GM23338 (cell line): Measurements from ENCODE around the gene MAP1LC3B.

ENCODE experiments used
- POLR2AphosphoS5 ChIP-seq: IDR thresholded peaks from 2 replicates; pipeline ENCODE4 v1.6.1; 2016; ENCODE audit warnings: antibody characterized with exemption, low read depth
- ZNF331 ChIP-seq: fragments of 250-450 bp; sonication (Bioruptor Pico); IDR thresholded peaks from 2 replicates; pipeline ENCODE4 v1.5.0; 2020; ENCODE audit warnings: low read depth, mild to moderate bottlenecking, moderate library complexity
- TF ChIP-seq, protein P1 (sequence below): IDR thresholded peaks from one replicate; pipeline ENCODE4 v1.6.1; 2018; ENCODE audit warnings: antibody characterized with exemption; ENCODE audit not compliant: unreplicated experiment

DNA sequence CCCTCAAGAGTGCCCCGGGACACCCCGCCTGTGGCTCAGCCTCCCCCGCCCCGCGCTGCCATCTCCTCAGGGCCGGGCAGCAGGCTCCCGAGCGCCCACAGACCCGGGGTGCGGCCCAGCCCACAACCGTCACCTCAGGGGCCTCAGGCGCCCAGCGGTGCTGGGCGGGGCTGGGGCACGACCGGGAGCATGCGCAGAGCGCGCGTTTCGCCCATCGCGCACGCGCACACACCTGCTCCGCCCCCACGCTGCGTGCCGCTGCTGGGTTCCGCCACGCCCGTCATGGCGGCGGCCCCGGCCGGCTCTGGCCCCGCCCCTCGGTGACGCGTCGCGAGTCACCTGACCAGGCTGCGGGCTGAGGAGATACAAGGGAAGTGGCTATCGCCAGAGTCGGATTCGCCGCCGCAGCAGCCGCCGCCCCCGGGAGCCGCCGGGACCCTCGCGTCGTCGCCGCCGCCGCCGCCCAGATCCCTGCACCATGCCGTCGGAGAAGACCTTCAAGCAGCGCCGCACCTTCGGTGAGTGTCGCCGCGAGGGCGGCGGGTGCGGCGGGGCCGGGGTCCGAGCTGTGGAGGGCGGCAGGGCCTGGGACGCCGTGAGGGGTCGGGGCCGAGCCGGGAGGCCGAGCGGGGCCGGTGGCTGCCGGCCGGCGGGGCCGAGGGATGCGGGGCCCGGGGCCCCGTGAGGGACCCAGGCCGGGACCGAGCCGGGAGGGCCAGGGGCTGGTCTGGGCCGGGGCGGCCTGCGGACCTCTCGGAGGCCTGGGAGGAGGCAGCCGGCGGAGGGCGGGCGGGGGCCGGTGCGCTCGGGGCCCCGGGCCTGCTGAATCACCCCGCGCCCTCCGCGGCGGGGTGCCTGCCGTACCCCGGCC, at the start of gene MAP1LC3B:
- TF ChIP-seq, protein P1, sequence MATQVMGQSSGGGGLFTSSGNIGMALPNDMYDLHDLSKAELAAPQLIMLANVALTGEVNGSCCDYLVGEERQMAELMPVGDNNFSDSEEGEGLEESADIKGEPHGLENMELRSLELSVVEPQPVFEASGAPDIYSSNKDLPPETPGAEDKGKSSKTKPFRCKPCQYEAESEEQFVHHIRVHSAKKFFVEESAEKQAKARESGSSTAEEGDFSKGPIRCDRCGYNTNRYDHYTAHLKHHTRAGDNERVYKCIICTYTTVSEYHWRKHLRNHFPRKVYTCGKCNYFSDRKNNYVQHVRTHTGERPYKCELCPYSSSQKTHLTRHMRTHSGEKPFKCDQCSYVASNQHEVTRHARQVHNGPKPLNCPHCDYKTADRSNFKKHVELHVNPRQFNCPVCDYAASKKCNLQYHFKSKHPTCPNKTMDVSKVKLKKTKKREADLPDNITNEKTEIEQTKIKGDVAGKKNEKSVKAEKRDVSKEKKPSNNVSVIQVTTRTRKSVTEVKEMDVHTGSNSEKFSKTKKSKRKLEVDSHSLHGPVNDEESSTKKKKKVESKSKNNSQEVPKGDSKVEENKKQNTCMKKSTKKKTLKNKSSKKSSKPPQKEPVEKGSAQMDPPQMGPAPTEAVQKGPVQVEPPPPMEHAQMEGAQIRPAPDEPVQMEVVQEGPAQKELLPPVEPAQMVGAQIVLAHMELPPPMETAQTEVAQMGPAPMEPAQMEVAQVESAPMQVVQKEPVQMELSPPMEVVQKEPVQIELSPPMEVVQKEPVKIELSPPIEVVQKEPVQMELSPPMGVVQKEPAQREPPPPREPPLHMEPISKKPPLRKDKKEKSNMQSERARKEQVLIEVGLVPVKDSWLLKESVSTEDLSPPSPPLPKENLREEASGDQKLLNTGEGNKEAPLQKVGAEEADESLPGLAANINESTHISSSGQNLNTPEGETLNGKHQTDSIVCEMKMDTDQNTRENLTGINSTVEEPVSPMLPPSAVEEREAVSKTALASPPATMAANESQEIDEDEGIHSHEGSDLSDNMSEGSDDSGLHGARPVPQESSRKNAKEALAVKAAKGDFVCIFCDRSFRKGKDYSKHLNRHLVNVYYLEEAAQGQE = no peak
- peak; percentile 83 for TF ChIP-seq POLR2AphosphoS5
- TF ChIP-seq ZNF331 (CRISPR knock-in tag) = no peak
